ENCODE results near the gene SERPINA1.
A peak's percentile ranks its signal among the peaks of the same experiment; 100 is the strongest.

SERPINA1 gene

GRCh38 chr14:94397289-94398181 is 9.1 kb upstream of the SERPINA1 start:
- DNase-seq: no peak

GRCh38 chr14:94396628-94397225 is 8.3 kb upstream of the SERPINA1 start:
- DNase-seq: no peak

- DNase-seq: no peak
Measured at GRCh38 chr14:94395888-94396574, 7.6 kb upstream of the SERPINA1 start.

GRCh38 chr14:94395282-94395887 is 7.0 kb upstream of the SERPINA1 start:
- no peak for DNase-seq

- DNase-seq: no peak
Measured at GRCh38 chr14:94394581-94395207, 6.3 kb upstream of the SERPINA1 start.

- no peak for DNase-seq
Measured at GRCh38 chr14:94394025-94394493, 5.7 kb upstream of the SERPINA1 start.

GRCh38 chr14:94393474-94393873 is 5.1 kb upstream of the SERPINA1 start:
- no peak for DNase-seq

- DNase-seq: no peak
Measured at GRCh38 chr14:94392510-94392935, 4.1 kb upstream of the SERPINA1 start.

GRCh38 chr14:94391281-94391975 is 3.0 kb upstream of the SERPINA1 start:
- no peak for DNase-seq

- DNase-seq: no peak
Measured at GRCh38 chr14:94390372-94391086, 2.1 kb upstream of the SERPINA1 start.

- DNase-seq: no peak
Measured at GRCh38 chr14:94389731-94390371, 1.4 kb upstream of the SERPINA1 start.

- DNase-seq: no peak
Measured at GRCh38 chr14:94389104-94389469, 685 bp upstream of the SERPINA1 start.

- DNase-seq: no peak
Measured at GRCh38 chr14:94388027-94388383, 397 bp downstream of the SERPINA1 start.

- DNase-seq: no peak
Measured at GRCh38 chr14:94387051-94388026, 1.1 kb downstream of the SERPINA1 start.

GRCh38 chr14:94386085-94387031 is 2.0 kb downstream of the SERPINA1 start:
- no peak for DNase-seq

- DNase-seq: peak in 1 of 2 experiments; percentile 17
Measured at GRCh38 chr14:94385553-94386057, 2.8 kb downstream of the SERPINA1 start.

GRCh38 chr14:94384342-94384741 is 4.1 kb downstream of the SERPINA1 start:
- DNase-seq: no peak

GRCh38 chr14:94383777-94384176 is 4.6 kb downstream of the SERPINA1 start:
- DNase-seq: no peak

Data from NCI-H524 (cell line).